Endothelial cell of umbilical vein (primary cell): ENCODE results near the gene ZC3H15.

Experiments used
- CTCF ChIP-seq, 2 donors: IDR thresholded peaks; 1 replicate in 1 of 2; 2 replicates in 1 of 2; pipeline ENCODE4 v1.5.1; 2011; ENCODE audit warnings: low read length in 2 of 2, mild to moderate bottlenecking in 2 of 2, moderate library complexity in 2 of 2, control low read depth in 1 of 2, inconsistent platforms in 1 of 2, low read depth in 1 of 2; ENCODE audit not compliant: insufficient read depth in 1 of 2; ENCODE audit errors: extremely low read depth in 1 of 2
- POLR2AphosphoS5 ChIP-seq: IDR thresholded peaks from 2 replicates; pipeline ENCODE4 v1.6.1; 2012; ENCODE audit warnings: low read depth, mild to moderate bottlenecking, control low read depth, low read length, moderate library complexity; ENCODE audit not compliant: insufficient read depth

GRCh38 chr2:186551323-186552050 is 65.4 kb downstream of the ZC3H15 start:
- TF ChIP-seq POLR2AphosphoS5 (no peak), CTCF (IDR thresholded peaks at IDR 0.05; ENCODE audit: extremely low read depth in 1 of 2, insufficient read depth in 1 of 2, low read depth in 1 of 2, low read length in 2 of 2) (no peak)
